MG63 (cell line): ENCODE measurements around the gene USP37. TPM values are rescaled to one million over a fixed set of nuclear protein-coding genes. Genes with fewer than 3 reads are reported as not detected.
"Not testable (repeated sequence)": the region's sequence is repeated elsewhere in the genome, so short reads cannot be mapped to it uniquely, and the experiment has no call there.

ENCODE experiments used
- DNase-seq: peaks from one replicate; pipeline ENCODE4 v3.0.0-alpha.2; 2020
- H3K27me3 ChIP-seq: fragments of 250-450 bp; sonication (Bioruptor Pico); 2 replicates; pipeline ENCODE4 v1.5.1; 2020; ENCODE audit warnings: mild to moderate bottlenecking, moderate library complexity
- H3K36me3 ChIP-seq: fragments of 250-450 bp; sonication (Bioruptor Pico); 2 replicates; pipeline ENCODE4 v1.5.1; 2020; ENCODE audit warnings: mild to moderate bottlenecking, moderate library complexity
- H3K4me3 ChIP-seq: fragments of 250-450 bp; sonication (Bioruptor Pico); 2 replicates; pipeline ENCODE4 v1.5.1; 2020; ENCODE audit warnings: mild to moderate bottlenecking, moderate library complexity
- H3K9me3 ChIP-seq: fragments of 250-450 bp; sonication (Bioruptor Pico); 2 replicates; pipeline ENCODE4 v1.5.1; 2020; ENCODE audit warnings: mild to moderate bottlenecking, moderate library complexity
- total RNA-seq: library from RNA; depleted of rRNA; stranded (reverse); fragments of >200 nt; shearing (Covaris generic); gene quantifications from 2 replicates; pipeline ENCODE4 v1.2.3, GENCODE V29; 2014; ENCODE audit warnings: low replicate concordance

Gene USP37
- total RNA-seq, 1 experiment from 2014 or later = 4.9 TPM

DNA sequence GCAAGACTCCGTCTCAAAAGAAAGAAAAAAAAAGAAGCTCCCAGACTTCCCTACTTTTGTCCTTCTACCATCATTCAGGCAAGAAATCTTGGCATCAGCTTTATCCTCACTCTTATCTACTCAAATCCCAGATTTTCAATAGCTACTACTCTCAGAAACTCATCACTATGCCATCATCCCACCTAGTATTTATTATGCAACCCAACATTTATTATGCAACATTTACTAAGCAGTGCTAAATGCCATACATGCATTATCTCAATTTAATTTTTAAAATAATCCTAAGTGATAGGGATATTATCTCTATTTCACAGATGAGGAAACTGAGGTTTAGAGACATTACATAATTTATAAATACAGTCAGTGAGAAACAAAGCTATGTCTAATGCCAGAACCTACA, 4.1 kb downstream of the USP37 start:
- Histone ChIP-seq H3K36me3 (peaks cover 58% of the 10 kb centered on the region), H3K27me3 (no peaks in the 10 kb centered on the region), H3K9me3 (no peaks in the 10 kb centered on the region), H3K4me3 (no peak overlapping the region)
- no peak for DNase-seq

DNA sequence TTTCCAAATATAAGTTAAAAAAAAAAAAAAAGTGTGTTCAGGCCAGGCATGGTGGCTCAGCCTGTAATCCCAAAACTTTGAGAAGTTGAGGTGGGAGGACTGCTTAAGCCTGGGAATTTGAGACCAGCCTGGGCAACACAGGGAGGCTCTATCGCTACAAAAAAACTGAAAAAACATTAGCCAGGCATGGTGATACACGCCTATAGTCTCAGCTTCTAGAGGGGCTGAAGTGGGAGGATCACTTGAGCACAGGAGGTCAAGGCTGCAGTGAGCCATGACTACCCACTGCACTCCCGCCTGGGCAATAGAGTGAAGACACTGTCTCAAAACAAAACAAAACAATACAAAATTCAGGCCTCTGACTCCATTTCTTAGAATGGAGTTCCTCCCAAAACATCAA, 9.2 kb downstream of the USP37 start:
- no peaks in the 10 kb centered on the region for H3K9me3 ChIP-seq
- DNase-seq = no peak
- H3K36me3 ChIP-seq = peaks cover 64% of the 10 kb centered on the region
- H3K27me3 ChIP-seq = no peaks in the 10 kb centered on the region
- H3K4me3 ChIP-seq = no peak overlapping the region

DNA sequence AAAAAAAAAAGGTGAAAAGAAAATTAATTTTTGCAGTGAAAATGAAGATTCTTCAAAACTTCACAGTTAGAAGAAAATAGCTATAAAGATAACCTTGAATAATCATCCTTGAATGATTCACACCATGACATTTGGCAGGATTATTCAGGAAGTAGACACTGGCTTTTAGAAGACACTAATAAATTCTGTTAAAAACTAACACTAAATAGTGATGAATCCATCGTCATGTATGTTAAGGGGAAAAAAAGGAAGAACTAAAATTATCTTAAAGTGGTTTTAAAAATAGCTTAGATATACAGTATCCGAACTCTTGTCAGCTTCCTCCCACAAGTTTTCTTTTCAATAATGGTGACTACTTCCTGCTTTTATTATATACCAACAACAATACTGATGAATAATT, 10.2 kb downstream of the USP37 start:
- DNase-seq = no peak
- Histone ChIP-seq H3K36me3 (peaks cover 67% of the 10 kb centered on the region), H3K9me3 (no peaks in the 10 kb centered on the region), H3K4me3 (no peak overlapping the region), H3K27me3 (no peaks in the 10 kb centered on the region)

GRCh38 chr2:218555527-218555926, 12.6 kb downstream of the USP37 start:
- H3K9me3 ChIP-seq = no peaks in the 10 kb centered on the region
- peaks cover 59% of the 10 kb centered on the region for H3K36me3 ChIP-seq
- DNase-seq = no peak
- H3K4me3 ChIP-seq = no peak overlapping the region
- H3K27me3 ChIP-seq = no peaks in the 10 kb centered on the region

GRCh38 chr2:218554225-218554624, 13.9 kb downstream of the USP37 start:
- DNase-seq, H3K27me3 ChIP-seq, H3K4me3 ChIP-seq, H3K9me3 ChIP-seq: not testable (repeated sequence)
- H3K36me3 ChIP-seq = peaks cover 50% of the 10 kb centered on the region

DNA sequence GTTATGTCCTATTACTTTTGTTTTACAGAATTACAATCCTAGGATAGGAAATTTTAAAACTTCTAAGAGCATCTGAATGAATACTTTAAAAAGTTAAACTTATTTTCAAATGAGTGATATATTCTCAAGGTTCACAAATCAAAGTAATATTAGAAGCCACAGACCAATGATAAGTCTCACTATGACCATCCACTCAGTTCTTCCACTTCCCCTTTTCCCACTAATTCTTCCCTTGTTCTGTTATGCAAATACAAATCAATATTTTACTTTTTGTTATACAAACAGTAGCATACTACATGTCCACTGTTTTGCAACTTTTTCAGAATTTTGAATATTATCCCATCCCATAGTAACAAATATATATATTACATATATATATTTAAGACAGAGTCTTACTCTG, 20.2 kb downstream of the USP37 start:
- Histone ChIP-seq H3K4me3 (no peak overlapping the region), H3K27me3 (no peaks in the 10 kb centered on the region), H3K36me3 (peaks cover 54% of the 10 kb centered on the region), H3K9me3 (no peaks in the 10 kb centered on the region)
- DNase-seq = no peak

DNA sequence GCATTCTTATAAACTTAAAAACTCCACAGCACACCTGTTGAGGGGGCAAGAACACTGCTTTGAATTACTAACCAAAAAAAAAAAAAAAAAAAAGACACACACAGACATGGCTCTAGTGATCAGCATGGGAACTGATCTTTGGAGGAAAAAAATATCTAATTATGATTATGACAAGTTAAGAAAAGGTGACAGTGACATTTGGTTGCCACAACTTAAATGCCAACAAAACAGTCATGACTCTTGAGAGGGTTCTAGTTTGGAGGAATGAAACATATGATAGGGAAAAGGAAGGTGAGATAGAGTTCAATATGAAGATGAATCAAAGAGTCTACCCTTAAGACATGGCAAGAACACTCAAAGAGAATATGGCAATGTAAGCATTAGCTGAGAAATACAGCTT, 20.6 kb downstream of the USP37 start:
- Histone ChIP-seq H3K36me3 (peaks cover 54% of the 10 kb centered on the region), H3K9me3 (no peaks in the 10 kb centered on the region), H3K27me3 (no peaks in the 10 kb centered on the region), H3K4me3 (no peak overlapping the region)
- DNase-seq = no peak

DNA sequence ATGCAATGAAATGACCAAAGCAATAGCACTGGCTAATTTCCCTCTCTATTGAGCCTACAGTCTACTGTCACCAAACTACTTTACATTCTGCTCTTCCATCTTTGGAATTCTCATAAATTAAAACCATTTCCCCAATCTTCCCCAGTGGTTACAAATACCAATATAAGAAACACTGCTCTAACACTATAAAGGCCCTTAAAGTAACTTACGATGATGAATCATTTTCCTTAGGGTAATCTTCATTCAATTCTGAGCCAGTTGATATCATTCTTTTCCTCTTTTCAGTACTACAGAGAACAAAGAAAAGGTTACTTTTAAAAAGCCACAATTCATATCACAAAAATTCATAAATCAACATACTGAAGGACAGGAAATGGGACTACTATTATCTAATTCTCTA, 22.1 kb downstream of the USP37 start:
- H3K4me3 ChIP-seq = no peak overlapping the region
- no peak for DNase-seq
- H3K36me3 ChIP-seq = peaks cover 55% of the 10 kb centered on the region

GRCh38 chr2:218540015-218540414, 28.1 kb downstream of the USP37 start:
- Histone ChIP-seq H3K4me3 (no peak overlapping the region), H3K9me3 (no peaks in the 10 kb centered on the region), H3K27me3 (no peaks in the 10 kb centered on the region), H3K36me3 (peaks cover 47% of the 10 kb centered on the region)
- DNase-seq = no peak

More for the DNA sequence above, 22.1 kb downstream of the USP37 start:
- no peaks in the 10 kb centered on the region for H3K9me3 ChIP-seq
- no peaks in the 10 kb centered on the region for H3K27me3 ChIP-seq

DNA sequence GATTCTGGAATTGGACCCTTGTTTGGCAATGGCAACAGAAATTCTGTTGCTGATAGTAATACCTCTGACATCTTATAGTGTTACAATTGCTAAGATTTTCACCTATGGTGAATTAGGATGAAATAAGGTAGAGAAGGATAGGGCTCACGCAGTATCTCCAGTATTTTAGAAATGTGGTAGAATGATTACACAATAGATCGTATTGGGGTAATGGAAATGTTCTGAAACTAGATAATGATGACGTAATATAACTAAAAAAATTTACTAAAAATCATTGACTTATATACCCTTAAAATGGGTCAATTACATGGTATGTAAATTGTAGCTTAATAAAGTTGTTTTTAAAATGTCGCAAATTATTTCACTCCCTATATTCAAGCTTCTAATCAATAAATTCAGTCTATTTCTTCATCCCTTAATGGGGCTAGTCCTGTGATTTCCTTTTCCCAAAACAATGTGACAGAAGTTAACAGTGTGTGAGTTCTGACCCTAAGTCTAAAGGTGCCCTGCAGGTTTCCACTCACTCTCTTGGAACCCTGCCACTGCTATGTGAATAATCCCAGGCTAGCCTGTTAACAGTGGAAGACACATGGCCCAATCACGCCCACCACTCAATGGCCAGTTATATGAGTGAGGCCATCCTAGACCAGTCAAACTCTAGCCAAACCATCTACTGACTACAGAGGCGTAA, 31.2 kb downstream of the USP37 start:
- DNase-seq = peak; percentile 6
- Histone ChIP-seq H3K36me3 (peaks cover 43% of the 10 kb centered on the region), H3K4me3 (no peak overlapping the region), H3K27me3 (no peaks in the 10 kb centered on the region), H3K9me3 (no peaks in the 10 kb centered on the region)

DNA sequence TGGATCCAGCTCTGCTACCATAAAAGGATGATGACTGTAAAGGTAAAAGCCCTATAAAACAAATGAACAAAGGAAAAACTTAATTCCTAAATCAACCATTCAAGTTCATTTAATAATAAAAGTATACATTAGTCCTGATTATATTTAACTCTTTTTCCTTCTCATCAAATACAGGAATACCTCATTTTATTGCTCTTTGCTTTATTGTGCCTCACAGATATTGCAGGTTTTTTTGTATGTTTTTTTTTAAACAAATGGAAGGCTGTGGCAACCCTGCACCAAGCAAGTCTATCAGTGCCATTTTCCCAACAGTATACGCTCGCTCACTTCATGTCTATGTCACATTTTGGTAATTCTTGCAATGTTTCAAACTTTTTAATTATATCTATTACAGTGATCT, 38.2 kb downstream of the USP37 start:
- no peak for DNase-seq
- H3K36me3 ChIP-seq = peaks cover 80% of the 10 kb centered on the region
- H3K27me3 ChIP-seq = no peaks in the 10 kb centered on the region
- H3K9me3 ChIP-seq = no peaks in the 10 kb centered on the region; the same call in 1 of the 2 replicates
- H3K4me3 ChIP-seq = no peak overlapping the region

DNA sequence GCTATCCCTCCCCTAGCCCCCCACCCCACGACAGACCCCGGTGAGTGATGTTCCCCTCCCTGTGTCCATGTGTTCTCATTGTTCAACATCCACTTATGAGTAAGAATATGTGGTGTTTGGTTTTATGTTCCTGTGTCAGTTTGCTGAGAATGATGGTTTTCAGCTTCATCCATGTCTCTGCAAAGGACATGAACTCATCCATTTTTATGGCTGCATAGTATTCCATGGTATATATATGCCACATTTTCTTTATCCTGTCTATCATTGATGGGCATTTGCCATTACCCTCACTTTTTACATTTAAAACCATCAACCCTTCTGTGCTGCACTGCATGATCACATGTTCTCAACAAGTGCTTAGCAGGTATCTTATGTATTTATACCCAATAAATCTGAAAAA, 39.7 kb downstream of the USP37 start:
- not testable (repeated sequence) for H3K27me3 ChIP-seq, H3K4me3 ChIP-seq, DNase-seq, H3K9me3 ChIP-seq
- H3K36me3 ChIP-seq = peaks cover 79% of the 10 kb centered on the region

GRCh38 chr2:218523651-218524050, 44.5 kb downstream of the USP37 start:
- DNase-seq = no peak
- H3K27me3 ChIP-seq = no peaks in the 10 kb centered on the region
- H3K9me3 ChIP-seq = no peaks in the 10 kb centered on the region; the same call in 1 of the 2 replicates
- H3K4me3 ChIP-seq = no peak overlapping the region
- H3K36me3 ChIP-seq = peaks cover 50% of the 10 kb centered on the region

DNA sequence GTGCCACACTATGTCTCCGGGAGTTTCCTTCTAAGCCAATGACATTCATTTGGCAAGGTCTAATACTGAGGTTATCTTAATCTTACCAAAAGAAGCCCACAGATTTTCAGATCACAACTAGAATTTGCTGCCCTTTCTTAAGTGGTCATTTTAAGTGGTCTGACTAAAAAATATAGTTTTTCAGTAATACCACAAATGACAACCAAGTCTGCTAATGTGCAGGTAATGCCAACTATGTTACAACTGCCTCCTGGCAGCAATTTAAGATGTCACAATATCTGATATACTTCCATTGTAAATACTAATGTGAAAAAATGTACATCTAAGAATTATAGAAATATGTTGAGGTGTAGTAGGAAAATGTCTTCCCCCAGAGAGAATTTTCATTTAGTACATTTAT, 49.3 kb downstream of the USP37 start:
- Histone ChIP-seq H3K4me3 (no peak overlapping the region), H3K27me3 (no peaks in the 10 kb centered on the region), H3K36me3 (peaks cover 16% of the 10 kb centered on the region), H3K9me3 (no peaks in the 10 kb centered on the region)
- DNase-seq = no peak

DNA sequence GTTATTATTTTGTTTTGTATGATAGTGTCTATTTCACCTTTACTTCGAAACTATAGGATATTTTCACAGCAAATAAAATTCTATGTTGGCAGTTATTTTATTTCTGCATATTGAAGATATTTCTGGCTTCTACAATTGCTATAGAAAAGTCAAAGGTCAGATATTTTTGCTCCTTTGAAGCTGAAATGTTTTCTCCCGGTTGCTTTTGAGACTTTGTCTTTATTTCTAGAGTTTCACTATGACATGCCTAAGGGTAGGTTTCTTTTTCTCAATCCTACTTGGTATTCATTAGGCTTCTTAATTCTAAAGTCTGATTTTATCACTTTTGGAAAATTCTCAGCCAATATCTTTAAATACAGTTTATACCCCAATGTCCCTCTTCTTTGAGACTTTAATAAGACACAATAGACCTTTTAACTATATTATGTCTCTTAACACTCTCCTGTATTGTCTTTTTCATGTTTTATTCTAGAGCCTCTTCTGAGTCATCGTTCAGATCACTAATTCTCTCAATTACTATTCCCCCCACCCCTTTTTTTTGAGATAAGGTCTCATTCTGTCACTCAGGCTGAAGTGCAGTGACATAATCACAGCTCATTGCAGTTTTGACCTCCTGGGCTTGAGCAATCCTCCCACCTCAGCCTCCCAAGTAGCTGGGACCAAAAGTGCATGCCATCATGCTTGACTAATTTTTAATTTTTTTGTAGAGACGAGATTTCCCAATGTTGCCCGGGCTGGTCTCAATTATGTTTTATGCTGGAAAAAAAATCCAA, 50.5 kb downstream of the USP37 start:
- Histone ChIP-seq H3K4me3 (no peak overlapping the region), H3K9me3 (no peaks in the 10 kb centered on the region)

GRCh38 chr2:218516614-218517013, 51.5 kb downstream of the USP37 start:
- no peak overlapping the region for H3K4me3 ChIP-seq
- H3K9me3 ChIP-seq = no peaks in the 10 kb centered on the region
- peaks cover 8% of the 10 kb centered on the region; the same call in 1 of the 2 replicates for H3K36me3 ChIP-seq
- no peak for DNase-seq
- no peaks in the 10 kb centered on the region for H3K27me3 ChIP-seq

More for the DNA sequence above, 50.5 kb downstream of the USP37 start:
- DNase-seq = no peak
- Histone ChIP-seq H3K27me3 (no peaks in the 10 kb centered on the region), H3K36me3 (peaks cover 8% of the 10 kb centered on the region; the same call in 1 of the 2 replicates)

DNA sequence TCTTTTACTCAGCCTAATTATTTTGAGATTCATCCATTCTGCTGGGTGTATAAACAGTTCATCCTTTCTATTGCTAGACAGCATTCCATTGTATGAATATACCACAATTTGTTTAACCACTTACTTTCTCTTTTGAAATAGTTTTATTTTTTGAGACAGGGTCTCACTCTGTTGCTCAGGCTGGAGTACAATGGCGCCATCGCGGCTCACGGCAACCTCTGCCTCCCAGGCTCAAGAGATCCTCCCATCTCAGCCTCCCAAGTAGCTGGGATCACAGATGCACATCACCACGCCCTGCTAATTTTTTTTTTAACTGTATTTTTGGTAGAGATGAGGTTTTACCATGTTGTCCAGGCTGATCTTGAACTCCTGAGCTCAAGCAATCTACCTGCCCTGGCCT, 54.5 kb downstream of the USP37 start:
- Histone ChIP-seq H3K27me3 (no peaks in the 10 kb centered on the region), H3K36me3 (peaks cover 12% of the 10 kb centered on the region; the same call in 1 of the 2 replicates), H3K9me3 (no peaks in the 10 kb centered on the region), H3K4me3 (no peak overlapping the region)
- no peak for DNase-seq

DNA sequence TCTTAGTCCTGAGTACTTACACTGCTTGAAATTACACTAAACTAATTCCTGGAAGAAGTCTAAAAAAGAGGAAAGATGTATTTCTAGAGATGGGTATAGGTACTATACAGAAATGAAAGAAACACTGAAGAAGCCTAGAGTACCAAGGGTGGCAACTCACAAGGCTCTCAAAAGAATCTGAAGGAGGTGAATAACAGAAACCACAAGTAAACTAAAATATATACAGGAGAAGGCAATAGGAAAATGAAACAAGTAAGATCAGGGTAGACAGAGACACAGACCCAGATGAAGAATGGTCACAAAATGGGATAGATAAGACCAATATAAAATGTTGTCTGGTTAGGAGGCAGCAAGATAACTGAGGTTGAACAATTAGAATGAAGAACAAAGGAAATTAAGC, 59.9 kb downstream of the USP37 start:
- H3K9me3 ChIP-seq = no peaks in the 10 kb centered on the region
- DNase-seq = no peak
- H3K4me3 ChIP-seq = no peak overlapping the region
- H3K27me3 ChIP-seq = no peaks in the 10 kb centered on the region
- peaks cover 23% of the 10 kb centered on the region for H3K36me3 ChIP-seq
